Ascending aorta (tissue), 2 donors: ENCODE results near the gene SF3B2. TPM values are rescaled to one million over a fixed set of nuclear protein-coding genes. Genes with fewer than 3 reads are reported as not detected.

Experiments used
- DNase-seq, 2 donors: peaks; one replicate each; pipeline ENCODE4 v3.0.0-alpha.2; 2019; ENCODE audit warnings: low spot score in 2 of 2
- H3K27ac ChIP-seq, 2 donors: fragments of 200-600 bp; sonication (generic); one replicate each; pipeline ENCODE4 v1.5.1; 2016 to 2017; ENCODE audit warnings: mild to moderate bottlenecking in 1 of 2
- H3K27me3 ChIP-seq: fragments of 200-600 bp; sonication (generic); one replicate; pipeline ENCODE4 v1.5.1; 2017
- H3K36me3 ChIP-seq, 2 donors: fragments of 200-600 bp; sonication (generic); one replicate each; pipeline ENCODE4 v1.5.1; 2016
- H3K4me1 ChIP-seq, 2 donors: fragments of 200-600 bp; sonication (generic); one replicate each; pipeline ENCODE4 v1.5.1; 2016 to 2017; ENCODE audit warnings: mild to moderate bottlenecking in 1 of 2
- H3K4me3 ChIP-seq, 2 donors: fragments of 200-600 bp; sonication (generic); one replicate each; pipeline ENCODE4 v1.5.1; 2016 to 2017; ENCODE audit warnings: mild to moderate bottlenecking in 1 of 2
- H3K9me3 ChIP-seq, 2 donors: fragments of 200-600 bp; sonication (generic); one replicate each; pipeline ENCODE4 v1.5.1; 2016
- intact Hi-C: fragments of 100-400 bp; cut with DNase I; formaldehyde crosslinking; loops from one replicate; pipeline ENCODE4 v1.15.1; 2023
- total RNA-seq: library from RNA; depleted of rRNA; stranded (reverse); fragments of >200 nt; gene quantifications from one replicate; pipeline ENCODE4 v1.1.0, GENCODE V29; 2016
- TF ChIP-seq, protein P1 (sequence below), 3 experiments: fragments of 200-600 bp in 2 of 3; fragments of 450-650 bp in 1 of 3; sonication (generic) in 2 of 3; IDR thresholded peaks; one replicate each; pipeline ENCODE4 v1.5.1; 2016 to 2019; ENCODE audit warnings: antibody characterized with exemption in 3 of 3, mild to moderate bottlenecking in 1 of 3, moderate library complexity in 1 of 3

Gene SF3B2
- total RNA-seq, 1 donor from 2014 or later = 128 TPM

DNA sequence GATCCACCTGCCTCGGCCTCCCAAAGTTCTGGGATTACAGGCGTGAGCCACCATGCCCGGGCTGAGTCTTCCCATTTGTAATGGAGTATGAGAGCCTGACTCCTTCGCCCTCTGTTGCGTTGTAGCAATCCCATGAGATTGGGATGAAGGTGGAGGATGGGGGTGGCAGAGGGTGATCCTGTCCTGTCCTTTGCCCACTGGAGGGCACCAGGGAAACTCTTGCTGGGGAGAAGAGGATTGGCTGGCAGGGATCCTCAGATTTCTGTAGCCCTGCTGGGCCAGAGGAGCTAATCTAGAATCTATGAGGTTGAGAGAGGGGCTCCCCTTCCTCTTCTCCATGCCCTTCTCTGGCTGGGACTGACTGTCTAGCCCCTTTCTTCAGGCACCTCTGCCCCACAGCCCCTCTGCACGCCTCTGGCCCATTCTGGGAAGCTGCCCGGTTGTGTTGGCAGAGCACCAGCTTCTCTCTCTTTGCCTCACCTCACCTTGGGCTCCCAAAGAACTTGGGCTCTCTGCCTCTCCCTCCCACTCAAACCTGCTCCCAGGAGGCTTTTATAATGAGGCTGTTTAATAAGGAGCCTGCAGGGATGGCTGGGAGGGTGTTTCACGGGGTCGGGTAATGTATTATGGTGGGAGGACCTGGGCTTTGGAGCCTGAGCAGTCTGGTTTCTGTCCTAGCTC lies 16.4 kb upstream of the SF3B2 start:
- no peak overlapping the region for H3K4me3 ChIP-seq
- no peaks in the 10 kb centered on the region for H3K9me3 ChIP-seq
- no peaks in the 10 kb centered on the region for H3K36me3 ChIP-seq
- no peak for DNase-seq
- TF ChIP-seq, protein P1, sequence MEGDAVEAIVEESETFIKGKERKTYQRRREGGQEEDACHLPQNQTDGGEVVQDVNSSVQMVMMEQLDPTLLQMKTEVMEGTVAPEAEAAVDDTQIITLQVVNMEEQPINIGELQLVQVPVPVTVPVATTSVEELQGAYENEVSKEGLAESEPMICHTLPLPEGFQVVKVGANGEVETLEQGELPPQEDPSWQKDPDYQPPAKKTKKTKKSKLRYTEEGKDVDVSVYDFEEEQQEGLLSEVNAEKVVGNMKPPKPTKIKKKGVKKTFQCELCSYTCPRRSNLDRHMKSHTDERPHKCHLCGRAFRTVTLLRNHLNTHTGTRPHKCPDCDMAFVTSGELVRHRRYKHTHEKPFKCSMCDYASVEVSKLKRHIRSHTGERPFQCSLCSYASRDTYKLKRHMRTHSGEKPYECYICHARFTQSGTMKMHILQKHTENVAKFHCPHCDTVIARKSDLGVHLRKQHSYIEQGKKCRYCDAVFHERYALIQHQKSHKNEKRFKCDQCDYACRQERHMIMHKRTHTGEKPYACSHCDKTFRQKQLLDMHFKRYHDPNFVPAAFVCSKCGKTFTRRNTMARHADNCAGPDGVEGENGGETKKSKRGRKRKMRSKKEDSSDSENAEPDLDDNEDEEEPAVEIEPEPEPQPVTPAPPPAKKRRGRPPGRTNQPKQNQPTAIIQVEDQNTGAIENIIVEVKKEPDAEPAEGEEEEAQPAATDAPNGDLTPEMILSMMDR (IDR thresholded peaks at IDR 0.05) = no peak
- H3K4me1 ChIP-seq = no peaks in the 10 kb centered on the region
- no peak overlapping the region for H3K27ac ChIP-seq
- H3K27me3 ChIP-seq = no peaks in the 10 kb centered on the region
- intact Hi-C loops = no loop called here

DNA sequence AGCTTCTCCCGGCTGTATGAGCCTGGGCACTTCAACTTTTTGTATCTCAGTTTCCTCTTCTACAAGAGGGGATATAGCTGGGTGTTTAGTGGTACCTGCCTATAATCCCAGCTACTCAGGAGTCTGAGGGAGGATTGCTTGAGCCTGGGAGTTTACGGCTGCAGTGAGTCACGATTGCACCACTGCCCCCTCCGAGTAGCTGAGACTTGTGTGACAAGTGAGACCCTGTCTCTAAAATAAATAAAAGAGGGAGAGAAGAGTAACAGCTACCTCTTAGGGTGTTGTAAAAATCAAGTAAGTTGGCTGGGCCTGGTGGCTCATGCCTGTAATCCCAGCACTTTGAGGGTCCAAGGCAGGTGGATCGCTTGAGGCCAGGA lies 15.8 kb upstream of the SF3B2 start:
- H3K9me3 ChIP-seq = no peaks in the 10 kb centered on the region

DNA sequence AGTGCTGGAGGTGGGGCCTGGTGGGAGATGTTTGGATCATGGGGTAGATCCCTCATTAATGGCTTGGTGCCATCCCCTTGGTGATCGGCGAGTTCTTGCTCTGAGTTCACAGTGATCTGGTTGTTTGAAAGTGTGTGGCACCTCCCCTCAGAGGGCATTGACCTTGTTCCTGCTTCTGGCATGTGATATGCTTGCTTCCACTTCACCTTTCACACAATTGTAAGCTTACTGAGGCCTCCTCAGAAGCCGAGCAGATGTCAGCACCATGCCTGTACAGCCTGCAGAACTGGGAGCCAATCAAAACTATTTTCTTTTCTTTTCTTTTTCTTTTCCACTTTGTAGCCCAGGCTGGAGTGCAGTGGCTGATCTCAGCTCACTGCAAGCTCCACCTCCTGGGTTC lies 14.8 kb upstream of the SF3B2 start:
- intact Hi-C loops = no loop called here
- Histone ChIP-seq H3K27me3 (no peaks in the 10 kb centered on the region), H3K36me3 (no peaks in the 10 kb centered on the region), H3K27ac (no peak overlapping the region), H3K4me3 (no peak overlapping the region), H3K4me1 (no peaks in the 10 kb centered on the region), H3K9me3 (no peaks in the 10 kb centered on the region)
- no peak for DNase-seq
- TF ChIP-seq, protein P1 (IDR thresholded peaks at IDR 0.05) = no peak

More for the DNA sequence above, 15.8 kb upstream of the SF3B2 start:
- no peak for DNase-seq
- H3K27ac ChIP-seq = no peak overlapping the region
- H3K4me3 ChIP-seq = no peak overlapping the region
- no peaks in the 10 kb centered on the region for H3K4me1 ChIP-seq
- intact Hi-C loops = no loop called here
- no peaks in the 10 kb centered on the region for H3K36me3 ChIP-seq
- H3K27me3 ChIP-seq = no peaks in the 10 kb centered on the region
- TF ChIP-seq, protein P1 (IDR thresholded peaks at IDR 0.05) = no peak

DNA sequence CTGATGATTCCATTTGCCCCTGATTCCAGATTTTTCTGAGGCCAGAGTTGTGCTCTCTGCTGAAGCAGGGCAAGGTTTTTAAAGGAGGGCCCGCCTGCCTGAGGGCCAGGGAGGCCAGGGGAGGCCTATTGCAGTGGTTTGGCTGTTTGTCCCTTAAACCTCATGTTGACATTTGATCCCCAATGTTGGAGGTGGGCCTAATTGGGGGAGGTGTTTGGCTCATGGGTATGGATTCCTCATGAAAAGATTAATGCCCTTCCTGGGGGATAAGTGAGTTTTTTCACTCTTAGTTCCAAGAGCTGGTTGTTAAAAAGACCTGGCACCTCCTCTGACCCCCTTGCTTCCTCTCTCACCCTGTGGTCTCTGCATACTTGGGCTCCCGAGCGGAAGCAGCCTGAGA lies 12.4 kb upstream of the SF3B2 start:
- no peak for DNase-seq
- no peak overlapping the region for H3K27ac ChIP-seq
- H3K36me3 ChIP-seq = no peaks in the 10 kb centered on the region
- no peak overlapping the region for H3K4me3 ChIP-seq
- H3K4me1 ChIP-seq = no peaks in the 10 kb centered on the region
- intact Hi-C loops = no loop called here
- no peaks in the 10 kb centered on the region for H3K9me3 ChIP-seq
- TF ChIP-seq, protein P1 (IDR thresholded peaks at IDR 0.05) = no peak
- H3K27me3 ChIP-seq = no peaks in the 10 kb centered on the region

DNA sequence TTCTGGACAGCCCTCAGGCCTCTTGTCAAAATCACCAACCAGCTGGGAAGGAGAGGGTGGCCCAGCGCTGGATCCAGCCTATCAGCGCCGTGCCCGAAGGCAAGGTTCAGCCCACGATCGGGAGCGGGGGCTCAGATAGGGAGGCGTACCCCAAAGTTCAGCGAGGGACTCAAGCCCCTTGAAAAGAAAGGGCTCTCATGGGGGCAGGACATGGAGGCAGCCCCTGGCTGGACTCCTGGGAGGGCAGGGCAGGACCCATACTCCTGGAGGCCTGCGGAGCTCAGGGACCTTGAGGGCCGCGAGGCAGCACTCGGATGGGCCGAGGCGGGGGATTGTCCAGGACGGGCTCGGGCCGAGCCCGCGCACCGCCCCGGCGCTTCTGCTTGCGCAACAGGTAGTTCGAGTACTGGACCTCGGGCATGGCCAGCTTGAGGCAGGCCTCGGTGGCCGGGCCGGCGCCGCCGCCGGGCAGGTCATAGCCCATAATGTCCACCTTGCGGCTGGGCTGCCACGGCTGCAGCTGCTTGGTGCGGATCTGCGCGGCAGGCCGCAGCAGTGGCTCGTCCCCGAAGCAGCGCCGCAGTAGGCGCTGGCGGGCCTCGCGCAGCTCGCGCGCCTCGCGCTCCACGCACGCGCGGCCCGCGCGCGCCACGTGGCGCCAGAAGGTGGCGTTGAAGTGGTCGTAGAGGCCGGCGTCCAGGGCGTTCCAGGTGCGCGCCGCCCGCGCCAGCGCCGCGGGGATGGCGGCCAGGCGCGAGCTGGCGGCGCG lies 9.8 kb upstream of the SF3B2 start:
- no peaks in the 10 kb centered on the region for H3K9me3 ChIP-seq
- no peaks in the 10 kb centered on the region for H3K27me3 ChIP-seq
- H3K27ac ChIP-seq = no peak overlapping the region
- no peak overlapping the region for H3K4me3 ChIP-seq
- TF ChIP-seq, protein P1 (IDR thresholded peaks at IDR 0.05) = no peak
- no peak for DNase-seq
- no peaks in the 10 kb centered on the region for H3K4me1 ChIP-seq
- no peaks in the 10 kb centered on the region for H3K36me3 ChIP-seq
- intact Hi-C loops = no loop called here
